NCI-H226 (cell line): ENCODE measurements around the gene PRICKLE4.

ENCODE experiments used
- DNase-seq: peaks from one replicate; pipeline ENCODE4 v3.0.0-alpha.2; 2015

PRICKLE4 gene

GRCh38 chr6:41774841-41775240 is 5.7 kb upstream of the PRICKLE4 start:
- DNase-seq = peak; percentile 21

GRCh38 chr6:41775293-41775882 is 5.2 kb upstream of the PRICKLE4 start:
- DNase-seq = no peak

- no peak for DNase-seq
Measured at GRCh38 chr6:41777551-41778285, 2.9 kb upstream of the PRICKLE4 start.

GRCh38 chr6:41778895-41779294 is 1.7 kb upstream of the PRICKLE4 start:
- no peak for DNase-seq

- no peak for DNase-seq
Measured at GRCh38 chr6:41779336-41779735, 1.2 kb upstream of the PRICKLE4 start.

GRCh38 chr6:41779788-41780550 is 613 bp upstream of the PRICKLE4 start, which contains the start of gene FRS3:
Gene FRS3, minus strand, starts transcription at chr6:41779900. Its CDS starts 2,913 bp downstream, at chr6:41776987.
- DNase-seq = peak; percentile 74

GRCh38 chr6:41781366-41781730 is 766 bp downstream of the PRICKLE4 start:
- no peak for DNase-seq

- DNase-seq = no peak
Measured at GRCh38 chr6:41783106-41783780, 2.7 kb downstream of the PRICKLE4 start.

- DNase-seq = no peak
Measured at GRCh38 chr6:41784581-41785171, 4.1 kb downstream of the PRICKLE4 start.

GRCh38 chr6:41785254-41785653 is 4.7 kb downstream of the PRICKLE4 start:
- DNase-seq = no peak

- DNase-seq = no peak
Measured at GRCh38 chr6:41785689-41786450, 5.3 kb downstream of the PRICKLE4 start.

GRCh38 chr6:41786451-41787218 is 6.1 kb downstream of the PRICKLE4 start:
- DNase-seq = peak; percentile 69

- DNase-seq = peak; percentile 88
Measured at GRCh38 chr6:41787219-41787917, 6.8 kb downstream of the PRICKLE4 start, which contains the start of gene TOMM6. Gene TOMM6, plus strand, starts transcription at chr6:41787694. Its CDS starts 4 bp downstream, at chr6:41787698.

GRCh38 chr6:41789390-41789724 is 8.8 kb downstream of the PRICKLE4 start:
- DNase-seq = no peak

- no peak for DNase-seq
Measured at GRCh38 chr6:41790045-41790444, 9.5 kb downstream of the PRICKLE4 start.

GRCh38 chr6:41791305-41791704 is 10.7 kb downstream of the PRICKLE4 start:
- no peak for DNase-seq

GRCh38 chr6:41791984-41792383 is 11.4 kb downstream of the PRICKLE4 start:
- DNase-seq = no peak

GRCh38 chr6:41796474-41796873 is 15.9 kb downstream of the PRICKLE4 start:
- DNase-seq = no peak

- DNase-seq = no peak
Measured at GRCh38 chr6:41798901-41799558, 18.4 kb downstream of the PRICKLE4 start.

- DNase-seq = no peak
Measured at GRCh38 chr6:41799559-41799911, 19.0 kb downstream of the PRICKLE4 start.
